Measurements from ENCODE around the gene UQCC2.

GRCh38 chr6:33737267-33738026 lies 25.9 kb upstream of the UQCC2 start:
- TF ChIP-seq CTCF (IDR thresholded peaks at IDR 0.05) (no peak), POLR2AphosphoS5 (IDR thresholded peaks at IDR 0.05) (no peak), EP300 (IDR thresholded peaks at IDR 0.05) (no peak)

Measured in suprapubic skin (tissue), 4 donors.